Stomach (tissue), 4 donors: ENCODE measurements around the gene LRP1.

Experiments
- EP300 ChIP-seq: sonication (generic); formaldehyde crosslinking; IDR thresholded peaks from one replicate; pipeline ENCODE4 v1.6.1; 2017; ENCODE audit warnings: antibody characterized with exemption
- POLR2A ChIP-seq, 4 donors: fragments of 450-650 bp; IDR thresholded peaks; one replicate each; pipeline ENCODE4 v1.6.1; 2016; ENCODE audit warnings: antibody characterized with exemption in 4 of 4, control low read depth in 2 of 4, mild to moderate bottlenecking in 1 of 4, moderate library complexity in 1 of 4
- TF ChIP-seq, protein P1 (sequence below), 7 experiments: fragments of 450-650 bp in 4 of 7; fragments of 200-600 bp in 3 of 7; sonication (generic) in 3 of 7; IDR thresholded peaks; one replicate each; pipeline ENCODE4 v1.5.1; 2016 to 2019; ENCODE audit warnings: antibody characterized with exemption in 7 of 7, control low read depth in 2 of 7, mild to moderate bottlenecking in 1 of 7

GRCh38 chr12:57237596-57237931, 109.3 kb downstream of the LRP1 start:
- TF ChIP-seq EP300 (no peak), POLR2A (IDR thresholded peaks at IDR 0.05) (no peak)
- TF ChIP-seq, protein P1, sequence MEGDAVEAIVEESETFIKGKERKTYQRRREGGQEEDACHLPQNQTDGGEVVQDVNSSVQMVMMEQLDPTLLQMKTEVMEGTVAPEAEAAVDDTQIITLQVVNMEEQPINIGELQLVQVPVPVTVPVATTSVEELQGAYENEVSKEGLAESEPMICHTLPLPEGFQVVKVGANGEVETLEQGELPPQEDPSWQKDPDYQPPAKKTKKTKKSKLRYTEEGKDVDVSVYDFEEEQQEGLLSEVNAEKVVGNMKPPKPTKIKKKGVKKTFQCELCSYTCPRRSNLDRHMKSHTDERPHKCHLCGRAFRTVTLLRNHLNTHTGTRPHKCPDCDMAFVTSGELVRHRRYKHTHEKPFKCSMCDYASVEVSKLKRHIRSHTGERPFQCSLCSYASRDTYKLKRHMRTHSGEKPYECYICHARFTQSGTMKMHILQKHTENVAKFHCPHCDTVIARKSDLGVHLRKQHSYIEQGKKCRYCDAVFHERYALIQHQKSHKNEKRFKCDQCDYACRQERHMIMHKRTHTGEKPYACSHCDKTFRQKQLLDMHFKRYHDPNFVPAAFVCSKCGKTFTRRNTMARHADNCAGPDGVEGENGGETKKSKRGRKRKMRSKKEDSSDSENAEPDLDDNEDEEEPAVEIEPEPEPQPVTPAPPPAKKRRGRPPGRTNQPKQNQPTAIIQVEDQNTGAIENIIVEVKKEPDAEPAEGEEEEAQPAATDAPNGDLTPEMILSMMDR (IDR thresholded peaks at IDR 0.05) = no peak
